Left ventricle myocardium inferior (tissue), 1 donor: ENCODE measurements around the gene PLXNA2. TPM values are rescaled to one million over a fixed set of nuclear protein-coding genes. Genes with fewer than 3 reads are reported as not detected.

ENCODE experiments used
- DNase-seq: peaks from one replicate; pipeline ENCODE4 v3.0.0-alpha.2; 2020
- H3K27ac ChIP-seq: fragments of 200-600 bp; replicated peaks from 2 replicates; pipeline ENCODE4 v1.8.0; 2021
- H3K27me3 ChIP-seq: fragments of 200-600 bp; 2 replicates; pipeline ENCODE4 v1.8.0; 2021; ENCODE audit warnings: low read depth
- H3K36me3 ChIP-seq: fragments of 200-600 bp; 2 replicates; pipeline ENCODE4 v1.8.0; 2021
- H3K4me1 ChIP-seq: fragments of 200-600 bp; 2 replicates; pipeline ENCODE4 v1.8.0; 2021
- H3K4me3 ChIP-seq: fragments of 200-600 bp; 2 replicates; pipeline ENCODE4 v1.8.0; 2021; ENCODE audit warnings: mild to moderate bottlenecking, moderate library complexity
- H3K9me3 ChIP-seq: fragments of 200-600 bp; replicated peaks from 2 replicates; pipeline ENCODE4 v1.8.0; 2021
- CTCF ChIP-seq: fragments of 200-600 bp; IDR thresholded peaks from 2 replicates; pipeline ENCODE4 v1.8.0; 2021; ENCODE audit warnings: antibody characterized with exemption, mild to moderate bottlenecking, borderline replicate concordance
- intact Hi-C: fragments of 100-400 bp; cut with micrococcal nuclease; formaldehyde crosslinking; loops from one replicate; pipeline ENCODE4 v1.11.0; 2022
- total RNA-seq: library from RNA; stranded (reverse); fragmentation: NEBNext Ultra II Directional; extraction: Animal tissue kit (Norgen Biotek cat#: 25700); gene quantifications from one replicate; pipeline ENCODE4 v1.2.1, GENCODE V29; 2021
- donor health status: DM: no; HTN: yes; CAD: no; lungs with severe emphysema.

PLXNA2 gene
- total RNA-seq, 1 donor from 2014 or later: 29.1 TPM

- Histone ChIP-seq H3K4me3 (no peak overlapping the region), H3K27me3 (no peaks in the 10 kb centered on the region), H3K27ac (no peak overlapping the region), H3K4me1 (peaks cover 91% of the 10 kb centered on the region), H3K36me3 (no peaks in the 10 kb centered on the region), H3K9me3 (no peaks in the 10 kb centered on the region)
- intact Hi-C loops: no loop called here
- DNase-seq: no peak
- TF ChIP-seq CTCF: no peak
Measured at GRCh38 chr1:208157769-208158168, 86.4 kb downstream of the PLXNA2 start.

GRCh38 chr1:208156741-208157140 is 87.4 kb downstream of the PLXNA2 start:
- DNase-seq: no peak
- Histone ChIP-seq H3K4me3 (no peak overlapping the region), H3K9me3 (no peaks in the 10 kb centered on the region), H3K4me1 (peaks cover 88% of the 10 kb centered on the region), H3K27ac (no peak overlapping the region), H3K36me3 (no peaks in the 10 kb centered on the region), H3K27me3 (no peaks in the 10 kb centered on the region)
- intact Hi-C loops: no loop called here
- no peak for TF ChIP-seq CTCF

GRCh38 chr1:208156310-208156709 is 87.9 kb downstream of the PLXNA2 start:
- H3K36me3 ChIP-seq: no peaks in the 10 kb centered on the region
- no peak for TF ChIP-seq CTCF
- H3K4me3 ChIP-seq: no peak overlapping the region
- H3K4me1 ChIP-seq: peaks cover 88% of the 10 kb centered on the region
- H3K27ac ChIP-seq: no peak overlapping the region
- no peaks in the 10 kb centered on the region for H3K27me3 ChIP-seq
- DNase-seq: no peak
- H3K9me3 ChIP-seq: no peaks in the 10 kb centered on the region
- intact Hi-C loops: no loop called here

GRCh38 chr1:208154679-208155642 is 89.2 kb downstream of the PLXNA2 start:
- Histone ChIP-seq H3K27me3 (no peaks in the 10 kb centered on the region), H3K36me3 (no peaks in the 10 kb centered on the region), H3K27ac (no peak overlapping the region), H3K9me3 (no peaks in the 10 kb centered on the region), H3K4me1 (peaks cover 88% of the 10 kb centered on the region), H3K4me3 (no peak overlapping the region)
- no peak for TF ChIP-seq CTCF
- DNase-seq: no peak
- intact Hi-C loops: no loop called here

- TF ChIP-seq CTCF: no peak
- intact Hi-C loops: no loop called here
- H3K9me3 ChIP-seq: no peaks in the 10 kb centered on the region
- H3K27me3 ChIP-seq: no peaks in the 10 kb centered on the region
- peaks cover 88% of the 10 kb centered on the region for H3K4me1 ChIP-seq
- H3K4me3 ChIP-seq: no peak overlapping the region
- H3K27ac ChIP-seq: no peak overlapping the region
- H3K36me3 ChIP-seq: no peaks in the 10 kb centered on the region
- no peak for DNase-seq
Measured at GRCh38 chr1:208154040-208154439, 90.1 kb downstream of the PLXNA2 start.
